A549 (cell line): ENCODE data around the gene NTM. TPM values are rescaled to one million over a fixed set of nuclear protein-coding genes. Genes with fewer than 3 reads are reported as not detected.

Source experiments
- ATAC-seq, 2 experiments: fragments of 200-7000 bp in 1 of 2; fragments of >200 bp in 1 of 2; cut with Nextera tagmentation in 1 of 2; cut with Tn5 transposase in 1 of 2; 3 replicates each; pipeline versions ENCODE4 v1.8.0 to v1.9.1; 2018 to 2020; ENCODE audit warnings: mild to moderate bottlenecking in 1 of 2, moderate library complexity in 1 of 2
- CTCF ChIA-PET: fragments of 300-600 bp; sonication (Branson Sonifier 250); formaldehyde crosslinking; extraction: SDS; loops from one replicate; lab custom pipeline; 2021; ENCODE audit warnings: antibody characterized with exemption, inconsistent platforms; lab: Yijun Ruan, JAX
- POLR2A ChIA-PET: fragments of 350-600 bp; formaldehyde crosslinking; extraction: SDS; loops from one replicate; lab custom pipeline; 2021; ENCODE audit warnings: antibody characterized with exemption, inconsistent platforms; lab: Yijun Ruan, JAX
- DNase-seq, 2 experiments: peaks; one replicate each; pipeline versions ENCODE4 v3.0.0 to v3.0.0-alpha.2; 2011 to 2016; ENCODE audit warnings: low read depth in 1 of 2, low spot score in 1 of 2
- FAIRE-seq: peaks from 2 replicates; lab custom pipeline; 2011; peaks lifted over from hg19 to GRCh38; lab: Jason Lieb, UNC
- H3K27ac ChIP-seq, 2 experiments: fragments of >200 bp; sonication (Bioruptor Twin); formaldehyde crosslinking; 3 replicates each; pipeline ENCODE4 v1.5.1; 2016 to 2017
- H3K4me1 ChIP-seq: fragments of >200 bp; sonication (Bioruptor Twin); formaldehyde crosslinking; 3 replicates; pipeline ENCODE4 v1.6.1; 2016
- H3K4me2 ChIP-seq: fragments of >200 bp; sonication (Bioruptor Twin); formaldehyde crosslinking; 3 replicates; pipeline ENCODE4 v1.6.1; 2016
- H3K4me3 ChIP-seq: fragments of >200 bp; sonication (Bioruptor Twin); formaldehyde crosslinking; 3 replicates; pipeline ENCODE4 v1.5.1; 2016
- H3K9me3 ChIP-seq: fragments of >200 bp; sonication (Bioruptor Twin); formaldehyde crosslinking; 3 replicates; pipeline ENCODE4 v1.6.1; 2016
- BCL3 ChIP-seq: fragments of >200 bp; sonication (Bioruptor Twin); formaldehyde crosslinking; IDR thresholded peaks from 3 replicates; pipeline ENCODE4 v1.6.1; 2016
- CBX2 ChIP-seq: fragments of 200-600 bp; sonication (generic); IDR thresholded peaks from 2 replicates; pipeline ENCODE4 v1.6.1; 2016; ENCODE audit warnings: low read depth, mild to moderate bottlenecking, borderline replicate concordance
- CEBPB ChIP-seq, 2 experiments: fragments of >200 bp in 1 of 2; sonication (Bioruptor Twin) in 1 of 2; formaldehyde crosslinking in 1 of 2; IDR thresholded peaks; 2 replicates each; pipeline ENCODE4 v1.6.1; 2012 to 2016
- CTCF ChIP-seq: fragments of >200 bp; sonication (Bioruptor Twin); formaldehyde crosslinking; IDR thresholded peaks from 3 replicates; pipeline ENCODE4 v1.5.1; 2016
- E2F6 ChIP-seq: IDR thresholded peaks from 2 replicates; pipeline ENCODE4 v1.6.1; 2012; ENCODE audit warnings: low read depth, borderline replicate concordance
- EHF ChIP-seq: fragments of 250-450 bp; sonication (Bioruptor Pico); IDR thresholded peaks from 2 replicates; pipeline ENCODE4 v1.5.0; 2020; ENCODE audit warnings: mild to moderate bottlenecking
- EHMT2 ChIP-seq: fragments of 200-600 bp; sonication (generic); IDR thresholded peaks from 2 replicates; pipeline ENCODE4 v1.6.1; 2016; ENCODE audit warnings: antibody characterized with exemption, low read depth, mild to moderate bottlenecking, moderate library complexity
- ESRRA ChIP-seq: fragments of 150-350 bp; IDR thresholded peaks from 2 replicates; pipeline ENCODE4 v1.6.1; 2014; ENCODE audit warnings: mild to moderate bottlenecking, low read length, borderline replicate concordance
- FOSL2 ChIP-seq, 2 experiments: fragments of 450-650 bp in 1 of 2; fragments of >200 bp in 1 of 2; sonication (Bioruptor Twin) in 1 of 2; formaldehyde crosslinking; IDR thresholded peaks; 2 replicates each; pipeline versions ENCODE4 v1.5.0 to v1.6.1; 2016 to 2020; ENCODE audit warnings: mild to moderate bottlenecking in 1 of 2, moderate library complexity in 1 of 2
- HDAC2 ChIP-seq: fragments of 200-600 bp; sonication (generic); IDR thresholded peaks from 2 replicates; pipeline ENCODE4 v1.6.1; 2016
- HES2 ChIP-seq: fragments of >200 bp; sonication (Bioruptor Twin); formaldehyde crosslinking; IDR thresholded peaks from 2 replicates; pipeline ENCODE4 v1.6.1; 2016
- HMGXB4 ChIP-seq: fragments of 250-450 bp; sonication (Bioruptor Pico); IDR thresholded peaks from 2 replicates; pipeline ENCODE4 v1.5.0; 2021; ENCODE audit warnings: mild to moderate bottlenecking, moderate library complexity, borderline replicate concordance
- HOXB13 ChIP-seq: fragments of 250-450 bp; sonication (Bioruptor Pico); IDR thresholded peaks from 2 replicates; pipeline ENCODE4 v1.5.0; 2020; ENCODE audit warnings: low read depth, mild to moderate bottlenecking, moderate library complexity
- JUNB ChIP-seq: fragments of >200 bp; sonication (Bioruptor Twin); formaldehyde crosslinking; IDR thresholded peaks from 2 replicates; pipeline ENCODE4 v1.6.1; 2016
- KDM1A ChIP-seq: fragments of 200-600 bp; sonication (generic); IDR thresholded peaks from 2 replicates; pipeline ENCODE4 v1.6.1; 2016; ENCODE audit warnings: low read depth, mild to moderate bottlenecking
- KDM5A ChIP-seq: fragments of 200-600 bp; sonication (generic); IDR thresholded peaks from 2 replicates; pipeline ENCODE4 v1.6.1; 2016; ENCODE audit warnings: antibody characterized with exemption, mild to moderate bottlenecking
- MAX ChIP-seq: IDR thresholded peaks from 2 replicates; pipeline ENCODE4 v1.6.1; 2012
- MAZ ChIP-seq: fragments of 150-350 bp; IDR thresholded peaks from 2 replicates; pipeline ENCODE4 v1.6.1; 2014; ENCODE audit warnings: antibody characterized with exemption, low read depth, low read length, borderline replicate concordance
- NFE2L2 ChIP-seq: fragments of 150-350 bp; conservative IDR thresholded peaks from 2 replicates; pipeline ENCODE4 v1.6.1; 2014; ENCODE audit warnings: low read length
- NR3C1 ChIP-seq: fragments of >200 bp; sonication (Bioruptor Twin); formaldehyde crosslinking; IDR thresholded peaks from 3 replicates; pipeline ENCODE4 v1.6.1; 2017
- PBX3 ChIP-seq: IDR thresholded peaks from 2 replicates; pipeline ENCODE4 v1.6.1; 2012
- PHF8 ChIP-seq: fragments of 200-600 bp; sonication (generic); IDR thresholded peaks from 2 replicates; pipeline ENCODE4 v1.6.1; 2016; ENCODE audit warnings: low read depth, mild to moderate bottlenecking, antibody characterized with exemption, moderate library complexity, borderline replicate concordance
- POLR2A ChIP-seq: IDR thresholded peaks from 2 replicates; pipeline ENCODE4 v1.6.1; 2012; ENCODE audit warnings: mild to moderate bottlenecking, low read length
- RAD21 ChIP-seq, 2 experiments: fragments of >200 bp in 1 of 2; sonication (Bioruptor Twin) in 1 of 2; formaldehyde crosslinking in 1 of 2; IDR thresholded peaks in 1 of 2; conservative IDR thresholded peaks in 1 of 2; 2 replicates in 1 of 2; 3 replicates in 1 of 2; pipeline ENCODE4 v1.6.1; 2012 to 2018; ENCODE audit warnings: inconsistent platforms in 1 of 2
- REST ChIP-seq: fragments of 200-600 bp; sonication (generic); IDR thresholded peaks from 2 replicates; pipeline ENCODE4 v1.6.1; 2016; ENCODE audit warnings: antibody characterized with exemption, mild to moderate bottlenecking, moderate library complexity
- RFX5 ChIP-seq: fragments of 450-650 bp; IDR thresholded peaks from 2 replicates; pipeline ENCODE4 v1.7.1; 2014; ENCODE audit warnings: antibody characterized with exemption, mild to moderate bottlenecking, moderate library complexity
- SMC3 ChIP-seq: fragments of >200 bp; sonication (Bioruptor Twin); formaldehyde crosslinking; IDR thresholded peaks from 3 replicates; pipeline ENCODE4 v1.6.1; 2018; ENCODE audit warnings: inconsistent platforms
- WGBS: methylation state at CpG from one replicate; pipeline ENCODE4 v1.1.6; 2017; ENCODE audit errors: missing lambda C conversion rate; 5-methylcytosine and 5-hydroxymethylcytosine counted together
- polyA plus RNA-seq, 4 experiments: library from polyadenylated mRNA; depleted of rRNA in 3 of 4; stranded (reverse); fragments of >200 nt; fragmentation: RNase III in 1 of 4; extraction: RNeasy Plus Mini Kit Qiagen cat#74134 plus additional on column Dnase treatment in 1 of 4; gene quantifications; 2 replicates in 3 of 4; 3 replicates in 1 of 4; pipeline ENCODE4 v1.2.3, GENCODE V29; 2011 to 2017

NTM gene
- polyA plus RNA-seq, 2 of the 4 experiments (the other 2 are of a cell fraction): not detected

GRCh38 chr11:131418189-131418588, 47.8 kb downstream of the NTM start:
- no peak for FAIRE-seq

GRCh38 chr11:131421066-131421855, 50.8 kb downstream of the NTM start:
- no peak overlapping the region for H3K4me3 ChIP-seq
- CTCF ChIA-PET: no interaction called here
- no peaks in the 10 kb centered on the region for H3K9me3 ChIP-seq
- no peaks in the 10 kb centered on the region for H3K4me1 ChIP-seq
- ATAC-seq (no peak), FAIRE-seq (no peak), DNase-seq (no peak)
- no peak overlapping the region for H3K27ac ChIP-seq
- WGBS: 47% methylated on average over 10 of the region's 10 CpGs
- POLR2A ChIA-PET: no interaction called here
- H3K4me2 ChIP-seq: no peak overlapping the region
- TF ChIP-seq KDM1A: no peak
- TF ChIP-seq POLR2A: no peak
- TF ChIP-seq CEBPB (IDR thresholded peaks at IDR 0.05): no peak
- no peak for TF ChIP-seq HES2
- no peak for TF ChIP-seq CTCF
- TF ChIP-seq RFX5: no peak
- TF ChIP-seq REST: no peak
- TF ChIP-seq MAX: no peak
- no peak for TF ChIP-seq CBX2

More at GRCh38 chr11:131418189-131418588, 47.8 kb downstream of the NTM start:
- DNase-seq (no peak), ATAC-seq (no peak)
- TF ChIP-seq HMGXB4 (CRISPR knock-in tag) (no peak), RAD21 (conservative IDR thresholded peaks at IDR 0.05 in 1 of 2, IDR thresholded peaks at IDR 0.05 in 1 of 2) (no peak), PHF8 (no peak), FOSL2 (IDR thresholded peaks at IDR 0.05) (no peak), FOSL2 (CRISPR knock-in tag; IDR thresholded peaks at IDR 0.05) (no peak), E2F6 (no peak), SMC3 (no peak), NR3C1 (no peak), POLR2A (no peak), JUNB (no peak), HOXB13 (CRISPR knock-in tag) (no peak), NFE2L2 (no peak), EHMT2 (no peak), ESRRA (no peak), MAZ (no peak), BCL3 (no peak), PBX3 (no peak), HDAC2 (no peak), EHF (CRISPR knock-in tag) (no peak), KDM5A (no peak)
- H3K9me3 ChIP-seq: no peaks in the 10 kb centered on the region
- CTCF ChIA-PET: interaction anchor here (0.7 kb wide), 1 partner anchor 11 kb away, joined by 3 read pairs; no protein-coding TSS in a partner anchor
- POLR2A ChIA-PET: no interaction called here
- WGBS: 26% methylated on average over 6 of the region's 6 CpGs
- no peaks in the 10 kb centered on the region for H3K4me1 ChIP-seq
- no peak overlapping the region for H3K4me2 ChIP-seq
- H3K27ac ChIP-seq: no peak overlapping the region
- no peak overlapping the region for H3K4me3 ChIP-seq
